SH-SY5Y (cell line): ENCODE measurements around the gene AHNAK.

Experiments
- GATA2 ChIP-seq: IDR thresholded peaks from 2 replicates; pipeline ENCODE4 v1.6.1; 2011; ENCODE audit warnings: mild to moderate bottlenecking, low read depth, low read length
- GATA3 ChIP-seq: IDR thresholded peaks from 2 replicates; pipeline ENCODE4 v1.6.1; 2011; ENCODE audit warnings: low read depth, mild to moderate bottlenecking, low read length, moderate library complexity

DNA sequence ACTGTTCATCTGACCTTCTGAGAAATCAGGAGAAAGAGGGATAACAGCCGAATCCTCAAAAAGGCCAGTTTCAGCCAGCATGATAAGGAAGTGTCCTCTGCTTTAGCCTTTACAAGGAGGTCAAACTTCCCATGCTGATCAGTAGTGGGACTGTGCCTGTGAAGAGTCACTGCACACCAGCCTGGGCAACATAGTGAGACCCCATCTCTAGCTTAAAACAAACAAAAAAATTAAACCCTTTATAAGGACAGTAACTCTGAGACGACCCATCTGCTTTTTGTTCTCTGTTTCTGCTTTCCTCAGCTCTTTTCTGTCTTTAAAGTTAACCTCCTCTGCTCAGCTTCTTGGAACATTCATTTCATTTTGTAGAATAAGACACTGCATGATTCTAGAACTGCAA lies 78.0 kb downstream of the AHNAK start:
- TF ChIP-seq GATA3 (no peak), GATA2 (no peak)
